Fibroblast of skin of left quadriceps (primary cell): ENCODE results near the gene GMPR.
"Not testable (repeated sequence)": the region's sequence is repeated elsewhere in the genome, so short reads cannot be mapped to it uniquely, and the experiment has no call there.

Experiments
- DNase-seq, 2 experiments: peaks; one replicate each; pipeline ENCODE4 v3.0.0-alpha.2; 2013; ENCODE audit warnings: low read depth in 2 of 2

The GMPR gene

GRCh38 chr6:16225062-16225731 lies 13.2 kb upstream of the GMPR start:
- DNase-seq: not testable (repeated sequence)

- not testable (repeated sequence) for DNase-seq
Observed at GRCh38 chr6:16226117-16227047, 12.0 kb upstream of the GMPR start.

GRCh38 chr6:16227048-16227562 lies 11.3 kb upstream of the GMPR start:
- no peak for DNase-seq

GRCh38 chr6:16227605-16228004 lies 10.8 kb upstream of the GMPR start:
- DNase-seq: no peak

- DNase-seq: no peak
Observed at GRCh38 chr6:16228043-16228442, 10.3 kb upstream of the GMPR start.

- DNase-seq: no peak
Observed at GRCh38 chr6:16228709-16229665, 9.4 kb upstream of the GMPR start.

- no peak for DNase-seq
Observed at GRCh38 chr6:16229700-16230099, 8.7 kb upstream of the GMPR start.

GRCh38 chr6:16230953-16231352 lies 7.4 kb upstream of the GMPR start:
- DNase-seq: no peak

GRCh38 chr6:16232086-16232485 lies 6.3 kb upstream of the GMPR start:
- DNase-seq: no peak

- DNase-seq: no peak
Observed at GRCh38 chr6:16236009-16236501, 2.3 kb upstream of the GMPR start.

GRCh38 chr6:16236631-16237199 lies 1.7 kb upstream of the GMPR start:
- peak; percentile 36 to 43 for DNase-seq

- DNase-seq: no peak
Observed at GRCh38 chr6:16237242-16237641, 1.1 kb upstream of the GMPR start.

- no peak for DNase-seq
Observed at GRCh38 chr6:16238963-16239797, 793 bp downstream of the GMPR start.

GRCh38 chr6:16239798-16240123 lies 1.4 kb downstream of the GMPR start:
- DNase-seq: no peak

- DNase-seq: no peak
Observed at GRCh38 chr6:16240589-16241320, 2.4 kb downstream of the GMPR start.

- DNase-seq: no peak
Observed at GRCh38 chr6:16241321-16241689, 2.9 kb downstream of the GMPR start.

- no peak for DNase-seq
Observed at GRCh38 chr6:16243055-16243454, 4.7 kb downstream of the GMPR start.

GRCh38 chr6:16243664-16244063 lies 5.3 kb downstream of the GMPR start:
- no peak for DNase-seq

GRCh38 chr6:16244446-16244845 lies 6.1 kb downstream of the GMPR start:
- no peak for DNase-seq
